Endothelial cell of umbilical vein (primary cell): ENCODE data around the gene DONSON. TPM values are rescaled to one million over a fixed set of nuclear protein-coding genes. Genes with fewer than 3 reads are reported as not detected.

Source experiments
- BruUV-seq: library from RNA; stranded (reverse); fragments of 400-500 nt; replicated peaks from 2 replicates; lab custom pipeline; 2021; lab: Mats Ljungman, UMichigan
- CTCF ChIA-PET: fragments of 300-600, 350-600 bp; sonication (Branson Sonifier 250); formaldehyde crosslinking; loops from one replicate; lab custom pipeline; 2021; ENCODE audit warnings: antibody characterized with exemption, inconsistent platforms; lab: Charles Lee
- POLR2A ChIA-PET: fragments of 300-600, 350-600 bp; sonication (Branson Sonifier 250); formaldehyde crosslinking; loops from one replicate; lab custom pipeline; 2021; ENCODE audit warnings: antibody characterized with exemption, inconsistent platforms; lab: Charles Lee
- DNase-seq: peaks from one replicate; pipeline ENCODE4 v3.0.0-alpha.2; 2011; ENCODE audit warnings: low read depth, low spot score
- FAIRE-seq: peaks from 2 replicates; lab custom pipeline; 2011; peaks lifted over from hg19 to GRCh38; lab: Jason Lieb, UNC
- H2AFZ ChIP-seq: 2 replicates; pipeline ENCODE4 v1.6.0; 2012; ENCODE audit warnings: low read depth, low read length, control low read depth, inconsistent platforms
- H3K27ac ChIP-seq: 2 replicates; pipeline ENCODE4 v1.5.1; 2011; ENCODE audit warnings: low read depth, mild to moderate bottlenecking, control low read depth, low read length, moderate library complexity; ENCODE audit not compliant: insufficient read depth
- H3K27me3 ChIP-seq, 2 experiments: 2 replicates each; pipeline versions ENCODE4 v1.6.0 to v1.6.1; 2011; ENCODE audit warnings: low read length in 2 of 2, mixed read lengths in 1 of 2; ENCODE audit not compliant: control insufficient read depth in 2 of 2, insufficient read depth in 2 of 2
- H3K36me3 ChIP-seq, 2 experiments: 2 replicates in 1 of 2; 3 replicates in 1 of 2; pipeline ENCODE4 v1.5.1; 2011; ENCODE audit warnings: low read length in 2 of 2, mild to moderate bottlenecking in 1 of 2, moderate library complexity in 1 of 2; ENCODE audit not compliant: control insufficient read depth in 2 of 2, insufficient read depth in 2 of 2; ENCODE audit errors: extremely low read depth in 1 of 2
- H3K4me1 ChIP-seq: 3 replicates; pipeline ENCODE4 v1.5.1; 2011; ENCODE audit warnings: mild to moderate bottlenecking, low read length; ENCODE audit not compliant: control insufficient read depth, insufficient read depth; ENCODE audit errors: extremely low read depth
- H3K4me2 ChIP-seq: 2 replicates; pipeline ENCODE4 v1.6.1; 2011; ENCODE audit warnings: low read length, control low read depth, mixed read lengths; ENCODE audit not compliant: insufficient read depth
- H3K4me3 ChIP-seq, 3 experiments: fragments of 200-600 bp in 1 of 3; sonication (generic), shearing (Covaris generic) in 1 of 3; replicated peaks in 1 of 3; 2 replicates each; pipeline ENCODE4 v1.5.1; 2011 to 2016; ENCODE audit warnings: control low read depth in 3 of 3, low read length in 3 of 3, mild to moderate bottlenecking in 2 of 3, inconsistent platforms in 1 of 3, low read depth in 1 of 3, moderate library complexity in 1 of 3; ENCODE audit not compliant: insufficient read depth in 1 of 3
- H3K79me2 ChIP-seq: 2 replicates; pipeline ENCODE4 v1.6.0; 2012; ENCODE audit warnings: low read length, inconsistent platforms; ENCODE audit not compliant: control insufficient read depth, insufficient read depth
- H3K9ac ChIP-seq: replicated peaks from 2 replicates; pipeline ENCODE3; 2011; ENCODE audit warnings: low read length, control low read depth; ENCODE audit not compliant: insufficient read depth; ENCODE audit errors: extremely low read depth
- H3K9me1 ChIP-seq: replicated peaks from 3 replicates; pipeline ENCODE4 v1.6.0; 2011; ENCODE audit warnings: mild to moderate bottlenecking, low read length; ENCODE audit not compliant: control insufficient read depth, insufficient read depth; ENCODE audit errors: extremely low read depth
- H3K9me3 ChIP-seq: replicated peaks from 2 replicates; pipeline ENCODE4 v1.5.1; 2012; ENCODE audit warnings: low read length, inconsistent platforms; ENCODE audit not compliant: control insufficient read depth, insufficient read depth
- H4K20me1 ChIP-seq: replicated peaks from 2 replicates; pipeline ENCODE3; 2011; ENCODE audit warnings: mild to moderate bottlenecking, low read length; ENCODE audit not compliant: control insufficient read depth, insufficient read depth; ENCODE audit errors: extremely low read depth
- CTCF ChIP-seq, 2 donors: IDR thresholded peaks; 1 replicate in 1 of 2; 2 replicates in 1 of 2; pipeline ENCODE4 v1.5.1; 2011; ENCODE audit warnings: low read length in 2 of 2, mild to moderate bottlenecking in 2 of 2, moderate library complexity in 2 of 2, control low read depth in 1 of 2, inconsistent platforms in 1 of 2, low read depth in 1 of 2; ENCODE audit not compliant: insufficient read depth in 1 of 2; ENCODE audit errors: extremely low read depth in 1 of 2
- EZH2 ChIP-seq: IDR thresholded peaks from 2 replicates; pipeline ENCODE4 v1.6.1; 2012; ENCODE audit warnings: borderline replicate concordance, low read depth, mild to moderate bottlenecking, moderate library complexity, low read length, inconsistent platforms; ENCODE audit not compliant: severe bottlenecking
- FOS ChIP-seq: IDR thresholded peaks from 2 replicates; pipeline ENCODE4 v1.6.1; 2011; ENCODE audit warnings: mild to moderate bottlenecking, low read length, moderate library complexity, borderline replicate concordance; ENCODE audit not compliant: insufficient read depth
- GATA2 ChIP-seq: IDR thresholded peaks from 2 replicates; pipeline ENCODE4 v1.7.0; 2011; ENCODE audit warnings: low read depth, mild to moderate bottlenecking, moderate library complexity, mixed read lengths, low read length; ENCODE audit not compliant: insufficient read length, insufficient read depth
- JUN ChIP-seq: IDR thresholded peaks from 2 replicates; pipeline ENCODE4 v1.6.1; 2011; ENCODE audit warnings: borderline replicate concordance, low read depth; ENCODE audit not compliant: insufficient read length, insufficient read depth
- MAX ChIP-seq: IDR thresholded peaks from 2 replicates; pipeline ENCODE4 v1.6.1; 2011; ENCODE audit not compliant: insufficient read depth, insufficient read length
- MYC ChIP-seq: IDR thresholded peaks from one replicate; pipeline ENCODE4 v1.6.1; 2011; ENCODE audit warnings: mild to moderate bottlenecking, low read depth, low read length
- POLR2A ChIP-seq: IDR thresholded peaks from 2 replicates; pipeline ENCODE4 v1.6.1; 2012; ENCODE audit warnings: low read depth, mild to moderate bottlenecking, control low read depth, low read length
- POLR2AphosphoS5 ChIP-seq: IDR thresholded peaks from 2 replicates; pipeline ENCODE4 v1.6.1; 2012; ENCODE audit warnings: low read depth, mild to moderate bottlenecking, control low read depth, low read length, moderate library complexity; ENCODE audit not compliant: insufficient read depth
- dilution Hi-C: fragments of 300-500 bp; cut with MboI; formaldehyde crosslinking; loops from one replicate; pipeline ENCODE4 v1.15.0; 2019; ENCODE audit warnings: low sequenced_read_pairs; ENCODE audit not compliant: extremely low pct_ligation_motif_present
- intact Hi-C: fragments of 100-400 bp; cut with micrococcal nuclease; formaldehyde crosslinking; loops from one replicate; pipeline ENCODE4 v1.10.0; 2022
- polyA plus RNA-seq, 4 experiments: library from polyadenylated mRNA; depleted of rRNA in 3 of 4; stranded (reverse) in 3 of 4; unstranded in 1 of 4; fragments of >200 nt; gene quantifications; 2 replicates each; pipeline versions ENCODE4 v1.2.1 to v1.2.3, GENCODE V29; 2011 to 2012; ENCODE audit warnings: missing spikeins in 1 of 4
- total RNA-seq: library from RNA; stranded (reverse); gene quantifications from 2 replicates; pipeline ENCODE4 v1.2.3, GENCODE V29; 2021

DONSON gene
- total and polyA plus RNA-seq, 2 donors (not counting 3 experiments of a cell fraction or from before 2014, with no cell fraction given), result 14.3 to 29.4 TPM

GRCh38 chr21:33540711-33541104 lies 47.8 kb downstream of the DONSON start:
- Histone ChIP-seq H3K27me3 (no peaks in the 10 kb centered on the region), H3K36me3 (peaks cover 0 to 7% of the 10 kb centered on the region in 2 experiments), H3K9ac (no peak overlapping the region), H4K20me1 (peaks cover 12% of the 10 kb centered on the region), H2AFZ (no peak overlapping the region), H3K4me3 (peak overlapping the region in 1 of 3 experiments; percentile 85), H3K9me3 (no peaks in the 10 kb centered on the region), H3K9me1 (no peaks in the 10 kb centered on the region), H3K4me2 (peak overlapping the region; percentile 76), H3K27ac (no peak overlapping the region), H3K4me1 (peaks cover 23% of the 10 kb centered on the region), H3K79me2 (peaks cover 65% of the 10 kb centered on the region)
- no TSS peak for BruUV-seq
- FAIRE-seq, result no peak
- DNase-seq, result no peak
- POLR2A ChIA-PET, result no interaction called here
- CTCF ChIA-PET, result interaction anchor here (1.3 to 1.6 kb wide), 3 partner anchors 28 to 361 kb away, joined by 4 to 8 read pairs (median 5); no protein-coding TSS in a partner anchor
- dilution Hi-C loops (no loop called here), intact Hi-C loops (loop anchor here (5.0 kb wide), 1 partner anchor 67 kb away; no protein-coding TSS in a partner anchor)
- no peak for TF ChIP-seq MAX
- TF ChIP-seq EZH2, result no peak
- TF ChIP-seq CTCF (IDR thresholded peaks at IDR 0.05; ENCODE audit: extremely low read depth in 1 of 2, insufficient read depth in 1 of 2, low read depth in 1 of 2, low read length in 2 of 2), result no peak
- no peak for TF ChIP-seq POLR2AphosphoS5
- no peak for TF ChIP-seq FOS
- no peak for TF ChIP-seq GATA2
- no peak for TF ChIP-seq JUN
- TF ChIP-seq MYC, result no peak
- no peak for TF ChIP-seq POLR2A
